Measurements from ENCODE around the gene SORT1.
"Not testable (repeated sequence)": the region's sequence is repeated elsewhere in the genome, so short reads cannot be mapped to it uniquely, and the experiment has no call there.

Gene SORT1

GRCh38 chr1:109397581-109398342 is at the start of gene SORT1:
SORT1 (minus strand) TSS chr1:109397918; CDS start chr1:109397892, 26 bp downstream.
- DNase-seq, result peak; percentile 72

- DNase-seq, result not testable (repeated sequence)
These were observed 48.4 kb upstream of the SORT1 start for GRCh38 chr1:109445949-109446695.

- DNase-seq, result no peak
These were observed 46.6 kb upstream of the SORT1 start for GRCh38 chr1:109444346-109444745.

GRCh38 chr1:109443476-109443875 is 45.8 kb upstream of the SORT1 start:
- DNase-seq, result no peak

- no peak for DNase-seq
These were observed 43.4 kb upstream of the SORT1 start for GRCh38 chr1:109441069-109441468.

GRCh38 chr1:109438798-109439297 is 41.1 kb upstream of the SORT1 start:
- peak; percentile 5 for DNase-seq

GRCh38 chr1:109434484-109434883 is 36.8 kb upstream of the SORT1 start:
- DNase-seq, result no peak

GRCh38 chr1:109433322-109433721 is 35.6 kb upstream of the SORT1 start:
- no peak for DNase-seq

GRCh38 chr1:109432336-109432735 is 34.6 kb upstream of the SORT1 start:
- DNase-seq, result no peak

- no peak for DNase-seq
These were observed 29.4 kb upstream of the SORT1 start for GRCh38 chr1:109427171-109427467.

- DNase-seq, result peak; percentile 97
These were observed 28.8 kb upstream of the SORT1 start, which contains the start of gene PSMA5 for GRCh38 chr1:109426281-109427170. PSMA5 (minus strand) TSS chr1:109426448; CDS start chr1:109426330, 118 bp downstream.

- peak; percentile 73 for DNase-seq
These were observed 27.9 kb upstream of the SORT1 start for GRCh38 chr1:109425391-109426280.

GRCh38 chr1:109423498-109423897 is 25.8 kb upstream of the SORT1 start:
- DNase-seq, result no peak

GRCh38 chr1:109412551-109412950 is 14.8 kb upstream of the SORT1 start:
- no peak for DNase-seq

- DNase-seq, result no peak
These were observed 7.1 kb upstream of the SORT1 start for GRCh38 chr1:109404838-109405237.

GRCh38 chr1:109402025-109402424 is 4.3 kb upstream of the SORT1 start:
- DNase-seq, result no peak

- no peak for DNase-seq
These were observed 2.4 kb upstream of the SORT1 start for GRCh38 chr1:109400035-109400655.

GRCh38 chr1:109399326-109399957 is 1.7 kb upstream of the SORT1 start:
- DNase-seq, result no peak

- no peak for DNase-seq
These were observed 866 bp upstream of the SORT1 start for GRCh38 chr1:109398343-109399225.

All from stimulated activated CD4-positive, alpha-beta T cell treated with anti-CD3 and anti-CD28 coated beads, Interleukin-15, amount 100 ng/mL, for 24 hours (primary cell).